Ovary (tissue), 3 donors: ENCODE measurements around the gene TERT.

Experiments
- POLR2A ChIP-seq: fragments of 450-650 bp; IDR thresholded peaks from one replicate; pipeline ENCODE4 v1.6.1; 2017; ENCODE audit warnings: antibody characterized with exemption, mild to moderate bottlenecking, moderate library complexity
- TF ChIP-seq, protein P1 (sequence below), 3 donors: fragments of 450-650 bp in 2 of 3; fragments of 200-600 bp in 1 of 3; IDR thresholded peaks; one replicate each; pipeline versions ENCODE4 v1.5.1 to v1.8.0; 2016 to 2022; ENCODE audit warnings: antibody characterized with exemption in 3 of 3, mild to moderate bottlenecking in 1 of 3
- donor health status: DM: no; HTN: no; CAD: no.

DNA sequence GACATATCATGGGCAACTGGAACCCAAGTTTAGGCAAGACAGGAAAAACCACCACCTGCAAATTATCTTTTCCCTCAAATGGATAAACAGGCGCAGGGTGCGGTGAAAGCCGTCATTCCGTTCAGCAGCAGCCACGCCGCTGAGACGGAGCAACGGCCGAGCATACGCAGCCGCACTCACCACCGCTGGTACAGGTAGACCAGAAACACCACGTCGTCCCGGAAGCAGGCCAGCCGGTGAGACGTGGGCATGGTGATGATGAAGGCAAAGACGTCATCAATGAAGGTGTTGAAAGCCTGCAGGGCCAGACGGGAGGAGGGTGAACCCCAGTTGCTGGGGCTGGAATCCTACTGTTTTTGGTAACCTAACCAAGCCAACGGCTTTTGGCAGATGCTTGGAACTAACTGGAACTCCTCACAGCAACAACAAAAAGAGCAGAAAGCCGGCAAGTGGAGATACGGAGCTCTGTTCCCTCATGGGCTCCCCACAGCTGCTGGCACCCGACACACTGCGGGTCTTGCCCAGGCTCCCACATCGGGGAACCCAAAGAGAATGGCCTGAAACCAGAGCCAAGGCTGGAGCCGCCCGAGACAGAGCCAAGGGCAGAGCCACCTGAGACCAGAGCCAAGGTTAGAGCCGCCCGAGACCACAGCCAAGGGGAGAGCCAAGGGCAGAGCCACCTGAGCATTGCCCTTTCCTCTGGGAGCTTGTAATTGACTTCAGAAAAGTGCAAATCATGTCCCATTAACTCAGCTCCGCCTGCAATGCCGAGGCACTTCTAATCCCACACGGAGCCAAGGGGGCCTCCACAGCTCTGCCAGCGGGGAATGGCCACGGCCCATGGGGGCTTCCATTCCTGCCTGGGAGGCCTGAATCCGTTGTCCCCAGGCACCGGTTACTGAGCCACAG lies 25.8 kb upstream of the TERT start:
- TF ChIP-seq, protein P1, sequence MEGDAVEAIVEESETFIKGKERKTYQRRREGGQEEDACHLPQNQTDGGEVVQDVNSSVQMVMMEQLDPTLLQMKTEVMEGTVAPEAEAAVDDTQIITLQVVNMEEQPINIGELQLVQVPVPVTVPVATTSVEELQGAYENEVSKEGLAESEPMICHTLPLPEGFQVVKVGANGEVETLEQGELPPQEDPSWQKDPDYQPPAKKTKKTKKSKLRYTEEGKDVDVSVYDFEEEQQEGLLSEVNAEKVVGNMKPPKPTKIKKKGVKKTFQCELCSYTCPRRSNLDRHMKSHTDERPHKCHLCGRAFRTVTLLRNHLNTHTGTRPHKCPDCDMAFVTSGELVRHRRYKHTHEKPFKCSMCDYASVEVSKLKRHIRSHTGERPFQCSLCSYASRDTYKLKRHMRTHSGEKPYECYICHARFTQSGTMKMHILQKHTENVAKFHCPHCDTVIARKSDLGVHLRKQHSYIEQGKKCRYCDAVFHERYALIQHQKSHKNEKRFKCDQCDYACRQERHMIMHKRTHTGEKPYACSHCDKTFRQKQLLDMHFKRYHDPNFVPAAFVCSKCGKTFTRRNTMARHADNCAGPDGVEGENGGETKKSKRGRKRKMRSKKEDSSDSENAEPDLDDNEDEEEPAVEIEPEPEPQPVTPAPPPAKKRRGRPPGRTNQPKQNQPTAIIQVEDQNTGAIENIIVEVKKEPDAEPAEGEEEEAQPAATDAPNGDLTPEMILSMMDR (IDR thresholded peaks at IDR 0.05): no peak
- TF ChIP-seq POLR2A: no peak
